Fibroblast of lung (primary cell): ENCODE results near the gene PCID2. TPM values are rescaled to one million over a fixed set of nuclear protein-coding genes. Genes with fewer than 3 reads are reported as not detected.

Experiments used
- DNase-seq, 2 donors: peaks; one replicate each; pipeline versions ENCODE4 v3.0.0 to v3.0.0-alpha.2; 2010; ENCODE audit warnings: low read depth in 2 of 2
- H2AFZ ChIP-seq: 2 replicates; pipeline ENCODE4 v1.5.1; 2012; ENCODE audit warnings: low read length, control low read depth, inconsistent platforms
- H3K27ac ChIP-seq: 2 replicates; pipeline ENCODE4 v1.5.1; 2011; ENCODE audit warnings: low read length, control low read depth; ENCODE audit not compliant: insufficient read depth
- H3K27me3 ChIP-seq: 2 replicates; pipeline ENCODE4 v1.5.1; 2011; ENCODE audit warnings: mild to moderate bottlenecking, low read length; ENCODE audit not compliant: control insufficient read depth, insufficient read depth
- H3K36me3 ChIP-seq: 2 replicates; pipeline ENCODE4 v1.5.1; 2011; ENCODE audit warnings: low read length; ENCODE audit not compliant: control insufficient read depth, insufficient read depth
- H3K4me1 ChIP-seq: 2 replicates; pipeline ENCODE4 v1.5.1; 2011; ENCODE audit warnings: low read length; ENCODE audit not compliant: control insufficient read depth, insufficient read depth; ENCODE audit errors: extremely low read depth
- H3K4me2 ChIP-seq: 2 replicates; pipeline ENCODE4 v1.5.1; 2011; ENCODE audit warnings: low read length, control low read depth; ENCODE audit not compliant: insufficient read depth; ENCODE audit errors: extremely low read depth
- H3K4me3 ChIP-seq, 4 experiments: fragments of 200-600 bp in 1 of 4; sonication (generic) in 1 of 4; replicated peaks in 1 of 4; 2 replicates each; pipeline ENCODE4 v1.5.1; 2011 to 2016; ENCODE audit warnings: low read length in 4 of 4, low read depth in 3 of 4, mild to moderate bottlenecking in 3 of 4, control low read depth in 2 of 4, inconsistent platforms in 1 of 4, mixed read lengths in 1 of 4; ENCODE audit not compliant: insufficient read depth in 1 of 4; ENCODE audit errors: control extremely low read depth in 1 of 4
- H3K79me2 ChIP-seq: 2 replicates; pipeline ENCODE4 v1.5.1; 2012; ENCODE audit warnings: mild to moderate bottlenecking, low read length, inconsistent platforms; ENCODE audit not compliant: control insufficient read depth, insufficient read depth
- H3K9ac ChIP-seq: 2 replicates; pipeline ENCODE4 v1.5.1; 2011; ENCODE audit warnings: mild to moderate bottlenecking, low read length, control low read depth; ENCODE audit not compliant: insufficient read depth
- H3K9me3 ChIP-seq: 2 replicates; pipeline ENCODE4 v1.5.1; 2012; ENCODE audit warnings: low read depth, low read length; ENCODE audit not compliant: control insufficient read depth, insufficient read depth
- H4K20me1 ChIP-seq: 2 replicates; pipeline ENCODE4 v1.5.1; 2011; ENCODE audit warnings: low read length; ENCODE audit not compliant: control insufficient read depth, insufficient read depth; ENCODE audit errors: extremely low read depth
- CTCF ChIP-seq, 2 donors: IDR thresholded peaks in 1 of 2; conservative IDR thresholded peaks in 1 of 2; 1 replicate in 1 of 2; 2 replicates in 1 of 2; pipeline ENCODE4 v1.5.1; 2011 to 2012; ENCODE audit warnings: low read length in 2 of 2, control low read depth in 1 of 2, inconsistent platforms in 1 of 2, low read depth in 1 of 2, mild to moderate bottlenecking in 1 of 2
- EZH2 ChIP-seq: IDR thresholded peaks from 2 replicates; pipeline ENCODE4 v1.5.1; 2012; ENCODE audit warnings: low read length, control low read depth, mild to moderate bottlenecking; ENCODE audit errors: missing control alignments
- polyA plus RNA-seq, 2 donors: library from polyadenylated mRNA; depleted of rRNA in 1 of 2; stranded (reverse) in 1 of 2; unstranded in 1 of 2; fragments of >200 nt; gene quantifications; 2 replicates each; pipeline ENCODE4 v1.2.1, GENCODE V29; 2011 to 2012; ENCODE audit warnings: missing spikeins in 1 of 2
- total RNA-seq: library from RNA; depleted of rRNA; stranded (reverse); fragments of >200 nt; gene quantifications from 2 replicates; pipeline ENCODE4 v1.2.1, GENCODE V29; 2014

Gene PCID2
- total and polyA plus RNA-seq, 2 donors (not counting 1 experiment from before 2014, with no cell fraction given): 93.5 to 113 TPM

GRCh38 chr13:113140677-113141600 is 67.5 kb downstream of the PCID2 start:
- H3K9me3 ChIP-seq: no peaks in the 10 kb centered on the region
- H3K79me2 ChIP-seq: no peaks in the 10 kb centered on the region
- no peak for DNase-seq
- H4K20me1 ChIP-seq: no peaks in the 10 kb centered on the region
- no peak overlapping the region for H2AFZ ChIP-seq
- no peaks in the 10 kb centered on the region for H3K27me3 ChIP-seq
- TF ChIP-seq CTCF (conservative IDR thresholded peaks at IDR 0.05 in 1 of 2, IDR thresholded peaks at IDR 0.05 in 1 of 2; ENCODE audit: low read depth in 1 of 2, low read length in 2 of 2): no peak
- TF ChIP-seq EZH2: no peak
- no peak overlapping the region for H3K4me3 ChIP-seq
- H3K4me2 ChIP-seq: no peak overlapping the region
- no peak overlapping the region for H3K27ac ChIP-seq
- no peaks in the 10 kb centered on the region for H3K4me1 ChIP-seq
- H3K36me3 ChIP-seq: no peaks in the 10 kb centered on the region
- H3K9ac ChIP-seq: no peak overlapping the region

GRCh38 chr13:113139577-113139976 is 68.9 kb downstream of the PCID2 start:
- no peaks in the 10 kb centered on the region for H3K4me1 ChIP-seq
- DNase-seq: no peak
- no peaks in the 10 kb centered on the region for H3K79me2 ChIP-seq

More at GRCh38 chr13:113139577-113139976, 68.9 kb downstream of the PCID2 start:
- Histone ChIP-seq H4K20me1 (no peaks in the 10 kb centered on the region), H3K36me3 (no peaks in the 10 kb centered on the region), H3K4me2 (no peak overlapping the region), H3K27me3 (no peaks in the 10 kb centered on the region), H2AFZ (no peak overlapping the region), H3K4me3 (no peak overlapping the region), H3K9ac (no peak overlapping the region), H3K9me3 (no peaks in the 10 kb centered on the region), H3K27ac (no peak overlapping the region)
- TF ChIP-seq CTCF (conservative IDR thresholded peaks at IDR 0.05 in 1 of 2, IDR thresholded peaks at IDR 0.05 in 1 of 2; ENCODE audit: low read depth in 1 of 2, low read length in 2 of 2) (no peak), EZH2 (no peak)
